ENCODE data around the gene PSAP. TPM values are rescaled to one million over a fixed set of nuclear protein-coding genes. Genes with fewer than 3 reads are reported as not detected.
"Not testable (repeated sequence)": the region's sequence is repeated elsewhere in the genome, so short reads cannot be mapped to it uniquely, and the experiment has no call there.

PSAP gene
- total RNA-seq, 4 donors from 2014 or later, result 757 to 1,009 (median 906) TPM

DNA sequence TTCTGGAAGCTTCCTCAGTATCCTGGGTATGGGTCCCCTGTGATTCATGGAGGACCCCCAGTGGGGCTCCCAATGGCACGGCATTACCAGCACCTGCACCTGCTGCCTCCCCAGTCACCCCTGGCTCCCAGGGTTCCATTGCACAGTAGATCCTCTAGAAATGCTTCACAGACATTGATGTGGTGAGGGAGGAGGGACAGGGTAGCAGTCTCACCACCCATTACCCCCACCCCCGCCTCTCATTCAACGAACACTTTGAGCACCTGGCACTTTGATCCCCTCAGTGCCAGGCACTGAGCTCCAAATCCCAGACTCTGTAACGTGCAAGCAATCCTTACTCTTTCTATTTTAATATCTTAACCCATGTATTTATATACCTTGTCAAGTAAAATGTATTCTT is 26.8 kb upstream of the PSAP start:
- H3K4me3 ChIP-seq, result no peak overlapping the region
- H3K9me3 ChIP-seq, result no peaks in the 10 kb centered on the region
- TF ChIP-seq, protein P1, sequence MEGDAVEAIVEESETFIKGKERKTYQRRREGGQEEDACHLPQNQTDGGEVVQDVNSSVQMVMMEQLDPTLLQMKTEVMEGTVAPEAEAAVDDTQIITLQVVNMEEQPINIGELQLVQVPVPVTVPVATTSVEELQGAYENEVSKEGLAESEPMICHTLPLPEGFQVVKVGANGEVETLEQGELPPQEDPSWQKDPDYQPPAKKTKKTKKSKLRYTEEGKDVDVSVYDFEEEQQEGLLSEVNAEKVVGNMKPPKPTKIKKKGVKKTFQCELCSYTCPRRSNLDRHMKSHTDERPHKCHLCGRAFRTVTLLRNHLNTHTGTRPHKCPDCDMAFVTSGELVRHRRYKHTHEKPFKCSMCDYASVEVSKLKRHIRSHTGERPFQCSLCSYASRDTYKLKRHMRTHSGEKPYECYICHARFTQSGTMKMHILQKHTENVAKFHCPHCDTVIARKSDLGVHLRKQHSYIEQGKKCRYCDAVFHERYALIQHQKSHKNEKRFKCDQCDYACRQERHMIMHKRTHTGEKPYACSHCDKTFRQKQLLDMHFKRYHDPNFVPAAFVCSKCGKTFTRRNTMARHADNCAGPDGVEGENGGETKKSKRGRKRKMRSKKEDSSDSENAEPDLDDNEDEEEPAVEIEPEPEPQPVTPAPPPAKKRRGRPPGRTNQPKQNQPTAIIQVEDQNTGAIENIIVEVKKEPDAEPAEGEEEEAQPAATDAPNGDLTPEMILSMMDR (IDR thresholded peaks at IDR 0.05), result no peak
- DNase-seq (ENCODE audit: low spot score in 2 of 2), result no peak
- H3K27me3 ChIP-seq, result no peaks in the 10 kb centered on the region
- H3K4me1 ChIP-seq, result no peaks in the 10 kb centered on the region
- whole genome bisulfite sequencing, 2 donors, result 79 to 89% methylated on average over 4 of the region's 4 CpGs
- no peaks in the 10 kb centered on the region for H3K36me3 ChIP-seq
- no peak overlapping the region for H3K27ac ChIP-seq

DNA sequence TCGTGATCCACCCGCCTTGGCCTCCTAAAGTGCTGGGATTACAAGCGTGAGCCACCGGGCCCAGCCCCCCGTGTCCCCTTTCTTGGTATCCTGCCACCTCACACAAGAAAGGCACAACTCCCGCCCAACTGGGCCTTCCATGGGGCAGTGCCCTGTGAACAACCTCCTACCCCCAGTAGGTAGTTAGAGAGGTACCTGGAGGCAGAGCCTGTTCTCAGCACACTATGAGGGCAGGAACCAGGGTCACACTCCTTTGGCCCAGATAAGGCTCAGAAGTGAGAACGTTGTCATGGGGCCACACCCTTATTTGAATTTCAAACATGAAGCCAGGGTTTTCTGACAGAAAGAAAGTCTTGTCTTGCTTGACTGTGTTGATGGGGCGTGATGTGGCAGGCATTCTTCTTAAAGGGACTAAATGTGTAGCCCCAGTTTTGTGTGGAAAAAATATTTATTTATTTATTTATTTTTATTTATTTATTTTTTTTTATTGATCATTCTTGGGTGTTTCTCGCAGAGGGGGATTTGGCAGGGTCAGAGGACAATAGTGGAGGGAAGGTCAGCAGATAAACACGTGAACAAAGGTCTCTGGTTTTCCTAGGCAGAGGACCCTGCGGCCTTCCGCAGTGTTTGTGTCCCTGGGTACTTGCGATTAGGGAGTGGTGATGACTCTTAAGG is 23.8 kb upstream of the PSAP start:
- DNase-seq (ENCODE audit: low spot score in 2 of 2); H3K4me3 ChIP-seq; H3K9me3 ChIP-seq; H3K27me3 ChIP-seq; H3K36me3 ChIP-seq; H3K27ac ChIP-seq; H3K4me1 ChIP-seq: not testable (repeated sequence)
- 85 to 86% methylated on average over 13 of the region's 13 CpGs for WGBS, 2 donors

DNA sequence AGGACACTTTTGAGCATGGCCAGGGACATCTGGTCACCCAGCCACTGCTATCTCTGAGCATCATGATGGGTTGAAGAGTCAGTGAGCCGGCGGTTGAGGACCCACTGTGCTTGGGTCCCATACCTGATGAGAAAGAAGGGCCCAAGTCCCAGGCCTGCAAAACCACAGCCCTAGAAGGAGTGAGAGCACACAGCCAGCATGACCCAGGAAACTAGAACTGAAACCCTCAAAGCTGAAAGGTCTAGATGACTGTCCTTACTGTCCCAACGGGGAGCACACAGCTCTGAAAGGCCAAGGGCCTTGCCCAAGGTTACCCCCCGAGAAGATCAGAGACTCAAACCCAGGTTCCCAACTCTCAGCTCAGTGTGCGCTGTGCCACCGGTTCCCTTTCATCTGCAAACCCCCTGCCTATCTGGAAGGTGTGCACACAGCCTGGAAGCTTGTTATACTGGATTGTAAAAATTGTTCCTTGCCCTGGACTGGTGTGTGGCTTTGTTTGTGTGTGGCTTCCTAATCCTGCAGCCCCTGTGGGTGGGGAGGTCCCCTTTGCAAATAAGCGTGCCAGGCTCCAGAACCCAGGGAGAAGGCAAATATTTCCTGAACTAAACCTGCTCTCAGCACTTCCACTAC is 22.6 kb upstream of the PSAP start:
- Histone ChIP-seq H3K4me3 (no peak overlapping the region), H3K9me3 (no peaks in the 10 kb centered on the region), H3K27ac (no peak overlapping the region), H3K36me3 (no peaks in the 10 kb centered on the region), H3K4me1 (no peaks in the 10 kb centered on the region), H3K27me3 (no peaks in the 10 kb centered on the region)
- no peak for DNase-seq (ENCODE audit: low spot score in 2 of 2)
- TF ChIP-seq EP300 (IDR thresholded peaks at IDR 0.05), result no peak
- no peak for TF ChIP-seq POLR2A (IDR thresholded peaks at IDR 0.05)
- TF ChIP-seq, protein P1 (IDR thresholded peaks at IDR 0.05), result no peak
- 88 to 90% methylated on average over 7 of the region's 7 CpGs for WGBS, 2 donors

DNA sequence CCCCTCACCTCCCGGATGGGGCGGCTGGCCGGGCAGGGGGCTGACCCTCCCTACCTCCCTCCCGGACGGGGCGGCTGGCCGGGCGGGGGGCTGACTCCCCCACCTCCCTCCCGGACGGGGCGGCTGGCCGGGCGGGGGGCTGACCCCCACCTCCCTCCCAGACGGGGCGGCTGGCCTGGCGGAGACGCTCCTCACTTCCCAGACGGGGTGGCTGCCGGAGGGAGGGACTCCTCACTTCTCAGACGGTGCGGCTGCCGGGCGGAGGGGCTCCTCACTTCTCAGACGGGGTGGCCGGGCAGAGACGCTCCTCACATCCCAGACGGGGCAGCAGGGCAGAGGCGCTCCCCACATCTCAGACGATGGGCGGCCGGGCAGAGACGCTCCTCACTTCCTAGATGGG is 18.6 kb upstream of the PSAP start:
- peaks cover 0 to 12% (median 8%) of the 10 kb centered on the region in 4 donors for H3K4me1 ChIP-seq
- not testable (repeated sequence) for H3K36me3 ChIP-seq; DNase-seq (ENCODE audit: low spot score in 2 of 2); H3K27ac ChIP-seq; H3K27me3 ChIP-seq; H3K9me3 ChIP-seq; H3K4me3 ChIP-seq
- WGBS, 2 donors, result 93 to 95% methylated on average over 12 to 16 of the region's 32 CpGs

DNA sequence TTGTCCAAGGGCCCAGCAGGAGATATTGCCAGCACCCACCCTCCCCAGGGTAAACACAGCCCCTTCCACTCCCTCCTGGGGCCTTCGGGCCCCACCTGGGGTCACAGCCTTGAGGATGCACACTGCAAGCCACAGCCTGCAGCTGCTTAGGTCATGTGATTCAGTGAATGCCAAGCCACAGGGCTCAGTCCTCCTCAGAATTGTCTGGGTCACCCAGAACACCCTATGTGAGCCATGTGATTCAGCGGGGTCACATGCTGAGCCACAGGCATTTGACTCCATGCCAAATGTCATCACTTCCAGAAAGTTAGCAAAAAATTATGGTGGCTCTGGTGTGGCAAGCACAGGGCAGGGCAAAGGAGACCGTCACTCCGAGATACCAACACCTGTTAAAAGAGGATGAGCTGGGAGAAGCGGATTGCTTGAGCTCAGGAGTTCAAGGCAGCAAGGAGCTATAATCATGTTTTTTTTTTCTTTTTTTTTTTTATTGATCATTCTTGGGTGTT is 17.2 kb upstream of the PSAP start:
- peak; percentile 84 to 88 for TF ChIP-seq EP300 (IDR thresholded peaks at IDR 0.05)
- no peak for TF ChIP-seq POLR2A (IDR thresholded peaks at IDR 0.05)
- TF ChIP-seq, protein P1 (IDR thresholded peaks at IDR 0.05), result no peak

DNA sequence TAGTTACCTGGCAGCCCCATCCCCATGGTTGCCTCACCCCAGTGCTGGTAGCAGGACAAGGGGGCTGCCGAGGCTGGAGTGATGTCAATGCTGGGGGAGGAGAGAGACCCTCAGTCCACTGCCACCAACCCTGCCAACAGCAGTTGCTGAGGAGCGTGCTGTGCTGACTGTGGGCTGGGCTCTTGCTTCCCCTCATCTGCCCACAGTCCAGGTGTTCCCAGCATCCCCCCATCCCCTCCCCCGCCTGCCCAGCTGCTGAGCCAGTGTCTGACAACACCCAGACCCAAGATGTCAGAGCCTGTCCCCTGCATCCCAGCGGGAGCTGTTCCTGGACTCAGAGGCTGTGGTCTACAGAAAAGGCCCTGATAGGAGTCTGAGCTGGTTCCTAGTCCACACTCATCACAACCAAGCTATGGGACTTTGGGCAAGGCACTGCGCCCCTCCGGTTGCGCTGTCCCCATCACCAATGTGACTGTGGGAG is 14.6 kb upstream of the PSAP start:
- WGBS, 2 donors, result 79 to 86% methylated on average over 2 to 7 of the region's 7 CpGs
- no peaks in the 10 kb centered on the region for H3K27me3 ChIP-seq
- DNase-seq (ENCODE audit: low spot score in 2 of 2), result no peak

More for the DNA sequence above, 17.2 kb upstream of the PSAP start:
- WGBS, 2 donors, result 55 to 63% methylated on average over 5 of the region's 5 CpGs
- Histone ChIP-seq H3K27me3 (no peaks in the 10 kb centered on the region), H3K9me3 (no peaks in the 10 kb centered on the region), H3K4me3 (no peak overlapping the region), H3K4me1 (peaks cover 0 to 12% (median 8%) of the 10 kb centered on the region in 4 donors), H3K27ac (peak overlapping the region in 2 of 4 donors; percentile 54 to 78), H3K36me3 (no peaks in the 10 kb centered on the region)
- peak; percentile 38 to 75 for DNase-seq (ENCODE audit: low spot score in 2 of 2)

More for the DNA sequence above, 14.6 kb upstream of the PSAP start:
- TF ChIP-seq, protein P1 (IDR thresholded peaks at IDR 0.05), result no peak
- TF ChIP-seq EP300 (IDR thresholded peaks at IDR 0.05) (no peak), POLR2A (IDR thresholded peaks at IDR 0.05) (no peak)
- H3K36me3 ChIP-seq, result no peaks in the 10 kb centered on the region
- no peaks in the 10 kb centered on the region for H3K9me3 ChIP-seq
- H3K4me1 ChIP-seq, result peaks cover 0 to 31% (median 22%) of the 10 kb centered on the region in 4 donors
- no peak overlapping the region for H3K27ac ChIP-seq
- H3K4me3 ChIP-seq, result no peak overlapping the region

Data from tibial nerve (tissue), 4 donors.